ENCODE measurements around the gene RBP5.

Gene RBP5

GRCh38 chr12:7112041-7112440, 16.6 kb downstream of the RBP5 start:
- POLR2A ChIA-PET, result interaction anchor here (1.7 kb wide), 1 partner anchor 168 kb away, joined by 4 read pairs; the partner anchor contains the start of genes C12orf57 and RNU7-1
- 100% methylated on average over 1 of the region's 4 CpGs for WGBS (ENCODE audit: insufficient coverage)
- no peak for DNase-seq

GRCh38 chr12:7110661-7111060, 18.0 kb downstream of the RBP5 start:
- no peaks in the 10 kb centered on the region for H3K27me3 ChIP-seq (replicated peaks in 2 of 5; ENCODE audit: control insufficient read depth in 4 of 5, insufficient read depth in 5 of 5, low read length in 4 of 5)
- POLR2A ChIA-PET, result interaction anchor here (0.6 to 1.7 kb wide), 3 partner anchors 38 to 774 kb away, joined by 3 to 4 read pairs (median 3); partner anchors contain the start of genes C12orf57 and RNU7-1
- peaks cover 0 to 5% (median 0%) of the 10 kb centered on the region in 5 experiments for H3K9me3 ChIP-seq (ENCODE audit: control extremely low read depth in 1 of 5, control insufficient read depth in 4 of 5, insufficient read depth in 2 of 5, low read depth in 1 of 5, low read length in 4 of 5)
- DNase-seq, result no peak
- peaks cover 0 to 25% (median 21%) of the 10 kb centered on the region in 4 experiments for H3K4me1 ChIP-seq (ENCODE audit: control extremely low read depth in 1 of 4, control insufficient read depth in 4 of 4, insufficient read depth in 4 of 4, low read length in 3 of 4)
- no peak overlapping the region for H3K4me3 ChIP-seq (ENCODE audit: control insufficient read depth in 1 of 7, extremely low read depth in 1 of 7, insufficient read depth in 4 of 7, low read depth in 2 of 7, low read length in 6 of 7)
- H3K27ac ChIP-seq (ENCODE audit: insufficient read depth in 1 of 2, low read depth in 1 of 2, low read length in 2 of 2, poor library complexity in 1 of 2, severe bottlenecking in 2 of 2), result no peak overlapping the region
- peaks cover 0 to 35% (median 14%) of the 10 kb centered on the region in 4 experiments for H3K36me3 ChIP-seq (ENCODE audit: control insufficient read depth in 4 of 4, insufficient read depth in 4 of 4, low read length in 3 of 4)
- 100% methylated on average over 1 of the region's 5 CpGs for WGBS (ENCODE audit: insufficient coverage)
- CTCF ChIA-PET, result interaction anchor here (0.6 to 7.5 kb wide), 20 partner anchors 8 to 242 kb away, joined by 3 to 55 read pairs (median 4); partner anchors contain the start of genes C12orf57, C1R, LPCAT3 and RNU7-1

More at GRCh38 chr12:7112041-7112440, 16.6 kb downstream of the RBP5 start:
- no peak overlapping the region for H3K27ac ChIP-seq (ENCODE audit: insufficient read depth in 1 of 2, low read depth in 1 of 2, low read length in 2 of 2, poor library complexity in 1 of 2, severe bottlenecking in 2 of 2)
- no peaks in the 10 kb centered on the region for H3K9me3 ChIP-seq (ENCODE audit: control extremely low read depth in 1 of 5, control insufficient read depth in 4 of 5, insufficient read depth in 2 of 5, low read depth in 1 of 5, low read length in 4 of 5)
- peaks cover 0 to 44% (median 23%) of the 10 kb centered on the region in 4 experiments for H3K36me3 ChIP-seq (ENCODE audit: control insufficient read depth in 4 of 4, insufficient read depth in 4 of 4, low read length in 3 of 4)
- H3K27me3 ChIP-seq (replicated peaks in 2 of 5; ENCODE audit: control insufficient read depth in 4 of 5, insufficient read depth in 5 of 5, low read length in 4 of 5), result no peaks in the 10 kb centered on the region
- CTCF ChIA-PET, result interaction anchor here (0.7 to 7.5 kb wide), 18 partner anchors 9 to 246 kb away, joined by 3 to 55 read pairs (median 4); partner anchors contain the start of genes C12orf57, C1R, LPCAT3 and PTPN6
- H3K4me1 ChIP-seq (ENCODE audit: control extremely low read depth in 1 of 4, control insufficient read depth in 4 of 4, insufficient read depth in 4 of 4, low read length in 3 of 4), result peaks cover 0 to 25% (median 21%) of the 10 kb centered on the region in 4 experiments
- H3K4me3 ChIP-seq (ENCODE audit: control insufficient read depth in 1 of 7, extremely low read depth in 1 of 7, insufficient read depth in 4 of 7, low read depth in 2 of 7, low read length in 6 of 7), result no peak overlapping the region

- 80% methylated on average over 5 of the region's 5 CpGs for WGBS (ENCODE audit: insufficient coverage)
- Histone ChIP-seq H3K27ac (ENCODE audit: insufficient read depth in 1 of 2, low read depth in 1 of 2, low read length in 2 of 2, poor library complexity in 1 of 2, severe bottlenecking in 2 of 2) (peak overlapping the region; percentile 46 to 76), H3K4me3 (ENCODE audit: control insufficient read depth in 1 of 7, extremely low read depth in 1 of 7, insufficient read depth in 4 of 7, low read depth in 2 of 7, low read length in 6 of 7) (peak overlapping the region in 5 of 7 experiments; percentile 79 to 96 (median 83)), H3K36me3 (ENCODE audit: control insufficient read depth in 4 of 4, insufficient read depth in 4 of 4, low read length in 3 of 4) (peaks cover 2 to 29% (median 11%) of the 10 kb centered on the region in 4 experiments), H3K9me3 (ENCODE audit: control extremely low read depth in 1 of 5, control insufficient read depth in 4 of 5, insufficient read depth in 2 of 5, low read depth in 1 of 5, low read length in 4 of 5) (peaks cover 0 to 5% (median 0%) of the 10 kb centered on the region in 5 experiments), H3K4me1 (ENCODE audit: control extremely low read depth in 1 of 4, control insufficient read depth in 4 of 4, insufficient read depth in 4 of 4, low read length in 3 of 4) (peaks cover 0 to 25% (median 21%) of the 10 kb centered on the region in 4 experiments), H3K27me3 (replicated peaks in 2 of 5; ENCODE audit: control insufficient read depth in 4 of 5, insufficient read depth in 5 of 5, low read length in 4 of 5) (no peaks in the 10 kb centered on the region)
- CTCF ChIA-PET, result interaction anchor here (0.6 to 7.5 kb wide), 25 partner anchors 9 to 240 kb away, joined by 3 to 55 read pairs (median 4); partner anchors contain the start of genes C12orf57, C1R, LPCAT3 and RNU7-1
- POLR2A ChIA-PET, result interaction anchor here (2.5 to 2.9 kb wide), 2 partner anchors 41 to 166 kb away, joined by 9 to 13 read pairs; partner anchors contain the start of genes C12orf57 and RNU7-1
- no peak for DNase-seq
These were observed 19.1 kb downstream of the RBP5 start for GRCh38 chr12:7109572-7109920.

- H3K27ac ChIP-seq (ENCODE audit: insufficient read depth in 1 of 2, low read depth in 1 of 2, low read length in 2 of 2, poor library complexity in 1 of 2, severe bottlenecking in 2 of 2), result peak within 1 kb of the TSS; percentile 86 to 89
- peaks cover 3 to 27% (median 14%) of the 10 kb centered on the region in 4 experiments for H3K36me3 ChIP-seq (ENCODE audit: control insufficient read depth in 4 of 4, insufficient read depth in 4 of 4, low read length in 3 of 4)
- POLR2A ChIA-PET, result interaction anchor here (1.2 to 2.9 kb wide), 3 partner anchors 41 to 237 kb away, joined by 3 to 13 read pairs (median 9); partner anchors contain the start of genes C12orf57 and RNU7-1
- peak within 1 kb of the TSS; percentile 64 to 96 (median 81) for H3K4me3 ChIP-seq (ENCODE audit: control insufficient read depth in 1 of 7, extremely low read depth in 1 of 7, insufficient read depth in 4 of 7, low read depth in 2 of 7, low read length in 6 of 7)
- H3K4me1 ChIP-seq (ENCODE audit: control extremely low read depth in 1 of 4, control insufficient read depth in 4 of 4, insufficient read depth in 4 of 4, low read length in 3 of 4), result peaks cover 0 to 25% (median 21%) of the 10 kb centered on the region in 4 experiments
- H3K9me3 ChIP-seq (ENCODE audit: control extremely low read depth in 1 of 5, control insufficient read depth in 4 of 5, insufficient read depth in 2 of 5, low read depth in 1 of 5, low read length in 4 of 5), result peaks cover 0 to 5% (median 0%) of the 10 kb centered on the region in 5 experiments
- CTCF ChIA-PET, result interaction anchor here (0.6 to 7.5 kb wide), 33 partner anchors 10 to 240 kb away, joined by 3 to 55 read pairs (median 4); partner anchors contain the start of genes C12orf57, C1R, LPCAT3 and LRRC23
- H3K27me3 ChIP-seq (replicated peaks in 2 of 5; ENCODE audit: control insufficient read depth in 4 of 5, insufficient read depth in 5 of 5, low read length in 4 of 5), result no peaks in the 10 kb centered on the region
- WGBS (ENCODE audit: insufficient coverage), result 0% methylated on average over 13 of the region's 23 CpGs
- peak; percentile 66 to 75 (median 73) for DNase-seq
These were observed 19.7 kb downstream of the RBP5 start, which contains the start of gene C1RL for GRCh38 chr12:7108796-7109571. C1RL (minus strand) TSS chr12:7109214; CDS start chr12:7109180, 34 bp downstream.

GRCh38 chr12:7108003-7108795, 20.5 kb downstream of the RBP5 start:
- ChIA-PET CTCF (interaction anchor here (0.7 to 7.5 kb wide), 21 partner anchors 13 to 239 kb away, joined by 3 to 55 read pairs (median 4); partner anchors contain the start of genes C12orf57, C1R, CLSTN3 and LRRC23), POLR2A (interaction anchor here (1.2 to 2.9 kb wide), 3 partner anchors 40 to 236 kb away, joined by 3 to 13 read pairs (median 9); partner anchors contain the start of genes C12orf57 and RNU7-1)
- Histone ChIP-seq H3K9me3 (ENCODE audit: control extremely low read depth in 1 of 5, control insufficient read depth in 4 of 5, insufficient read depth in 2 of 5, low read depth in 1 of 5, low read length in 4 of 5) (peaks cover 0 to 5% (median 0%) of the 10 kb centered on the region in 5 experiments), H3K4me3 (ENCODE audit: control insufficient read depth in 1 of 7, extremely low read depth in 1 of 7, insufficient read depth in 4 of 7, low read depth in 2 of 7, low read length in 6 of 7) (peak overlapping the region; percentile 47 to 96 (median 81)), H3K27ac (ENCODE audit: insufficient read depth in 1 of 2, low read depth in 1 of 2, low read length in 2 of 2, poor library complexity in 1 of 2, severe bottlenecking in 2 of 2) (peak overlapping the region; percentile 86 to 89), H3K27me3 (replicated peaks in 2 of 5; ENCODE audit: control insufficient read depth in 4 of 5, insufficient read depth in 5 of 5, low read length in 4 of 5) (no peaks in the 10 kb centered on the region), H3K4me1 (ENCODE audit: control extremely low read depth in 1 of 4, control insufficient read depth in 4 of 4, insufficient read depth in 4 of 4, low read length in 3 of 4) (peaks cover 0 to 29% (median 21%) of the 10 kb centered on the region in 4 experiments), H3K36me3 (ENCODE audit: control insufficient read depth in 4 of 4, insufficient read depth in 4 of 4, low read length in 3 of 4) (peaks cover 5 to 31% (median 16%) of the 10 kb centered on the region in 4 experiments)
- 3% methylated on average over 17 of the region's 30 CpGs for WGBS (ENCODE audit: insufficient coverage)
- DNase-seq, result peak; percentile 56 to 83 (median 78)

GRCh38 chr12:7107636-7108002, 21.1 kb downstream of the RBP5 start:
- Histone ChIP-seq H3K4me3 (ENCODE audit: control insufficient read depth in 1 of 7, extremely low read depth in 1 of 7, insufficient read depth in 4 of 7, low read depth in 2 of 7, low read length in 6 of 7) (peak overlapping the region in 6 of 7 experiments; percentile 67 to 96 (median 82)), H3K27me3 (replicated peaks in 2 of 5; ENCODE audit: control insufficient read depth in 4 of 5, insufficient read depth in 5 of 5, low read length in 4 of 5) (no peaks in the 10 kb centered on the region), H3K4me1 (ENCODE audit: control extremely low read depth in 1 of 4, control insufficient read depth in 4 of 4, insufficient read depth in 4 of 4, low read length in 3 of 4) (peaks cover 2 to 35% (median 24%) of the 10 kb centered on the region in 4 experiments), H3K27ac (ENCODE audit: insufficient read depth in 1 of 2, low read depth in 1 of 2, low read length in 2 of 2, poor library complexity in 1 of 2, severe bottlenecking in 2 of 2) (peak overlapping the region; percentile 86 to 89), H3K36me3 (ENCODE audit: control insufficient read depth in 4 of 4, insufficient read depth in 4 of 4, low read length in 3 of 4) (peaks cover 6 to 31% (median 18%) of the 10 kb centered on the region in 4 experiments), H3K9me3 (ENCODE audit: control extremely low read depth in 1 of 5, control insufficient read depth in 4 of 5, insufficient read depth in 2 of 5, low read depth in 1 of 5, low read length in 4 of 5) (peaks cover 0 to 5% (median 0%) of the 10 kb centered on the region in 5 experiments)
- 52% methylated on average over 2 of the region's 3 CpGs for WGBS (ENCODE audit: insufficient coverage)
- DNase-seq, result peak in 2 of 3 donors; percentile 19 to 28
- ChIA-PET CTCF (interaction anchor here (0.9 to 7.5 kb wide), 16 partner anchors 12 to 354 kb away, joined by 3 to 55 read pairs (median 5); partner anchors contain the start of genes C12orf57, C1R, CLSTN3 and RNU7-1), POLR2A (interaction anchor here (2.5 to 2.9 kb wide), 2 partner anchors 39 to 164 kb away, joined by 9 to 13 read pairs; partner anchors contain the start of genes C12orf57 and RNU7-1)

All from common myeloid progenitor, CD34-positive (primary cell).